Adrenal gland (tissue), 12 donors: Measurements from ENCODE around the gene NRP1. TPM values are rescaled to one million over a fixed set of nuclear protein-coding genes. Genes with fewer than 3 reads are reported as not detected.

Experiments used
- DNase-seq, 7 donors: peaks; one replicate each; pipeline ENCODE4 v3.0.0-alpha.2; 2019 to 2020
- H3K27ac ChIP-seq, 5 donors: fragments of 200-600 bp; sonication (generic) in 4 of 5; 1 replicate in 3 of 5; 2 replicates in 2 of 5; pipeline versions ENCODE4 v1.5.1 to v1.8.0; 2016 to 2020; ENCODE audit warnings: mild to moderate bottlenecking in 1 of 5
- H3K27me3 ChIP-seq: fragments of 200-600 bp; 2 replicates; pipeline ENCODE4 v1.8.0; 2021
- H3K36me3 ChIP-seq, 2 donors: fragments of 200-600 bp; replicated peaks in 1 of 2; 1 replicate in 1 of 2; 2 replicates in 1 of 2; pipeline versions ENCODE4 v1.5.1 to v1.8.0; 2018 to 2022
- H3K4me1 ChIP-seq, 2 donors: fragments of 200-600 bp; replicated peaks in 1 of 2; 1 replicate in 1 of 2; 2 replicates in 1 of 2; pipeline versions ENCODE4 v1.5.1 to v1.8.0; 2018 to 2021
- H3K4me3 ChIP-seq, 4 donors: fragments of 200-600 bp; sonication (generic) in 3 of 4; one replicate each; pipeline ENCODE4 v1.5.1; 2016 to 2018
- H3K9me3 ChIP-seq, 3 donors: fragments of 200-600 bp; sonication (generic) in 1 of 3; replicated peaks in 1 of 3; 1 replicate in 2 of 3; 2 replicates in 1 of 3; pipeline versions ENCODE4 v1.5.1 to v1.8.0; 2016 to 2021
- CTCF ChIP-seq, 6 experiments: fragments of 450-650 bp in 4 of 6; fragments of 200-600 bp in 2 of 6; sonication (generic) in 1 of 6; IDR thresholded peaks; 1 replicate in 5 of 6; 2 replicates in 1 of 6; pipeline versions ENCODE4 v1.5.1 to v1.8.0; 2016 to 2021; ENCODE audit warnings: antibody characterized with exemption in 6 of 6, mild to moderate bottlenecking in 2 of 6, moderate library complexity in 1 of 6
- POLR2A ChIP-seq, 2 donors: fragments of 450-650 bp; IDR thresholded peaks; one replicate each; pipeline ENCODE4 v1.6.1; 2017; ENCODE audit warnings: antibody characterized with exemption in 2 of 2, mild to moderate bottlenecking in 2 of 2, moderate library complexity in 1 of 2
- WGBS, 4 donors: extraction: QIAGEN DNeasy Blood & Tissue Kit in 2 of 4; methylation state at CpG; one replicate each; pipeline versions ENCODE4 v1.1.5 to v1.1.7; 2013 to 2017; 5-methylcytosine and 5-hydroxymethylcytosine counted together
- intact Hi-C, 2 donors: fragments of 100-400 bp; cut with DNase I; formaldehyde crosslinking; loops; one replicate each; pipeline versions ENCODE4 v1.14.1 to v1.15.0; 2022 to 2023
- polyA plus RNA-seq, 3 donors: library from polyadenylated mRNA; stranded (reverse); fragments of 200-250 nt in 2 of 3; fragments of 350-450 nt in 1 of 3; fragmentation: Illumina TruSeq in 1 of 3; extraction: RNeasy Lipid Tissue Mini Kit (QIAGEN cat#74804) in 1 of 3; gene quantifications; one replicate each; pipeline ENCODE4 v1.2.3, GENCODE V29; 2013 to 2014
- total RNA-seq, 9 donors: library from RNA; depleted of rRNA in 4 of 9; stranded (reverse); fragments of >200 nt in 4 of 9; fragments of 120-200 nt in 1 of 9; fragmentation: NEBNext Ultra II Directional in 1 of 9; extraction: Animal tissue kit (Norgen Biotek cat#: 25700) in 1 of 9; gene quantifications; one replicate each; pipeline versions ENCODE4 v1.1.0 to v1.2.4, GENCODE V29; 2013 to 2023
- donor health status: healthy with polysubstance abuse.
- donor health status: Bipolar disorder and iron deficiency.
- donor health status: DM: yes; HTN: yes; CAD: no.
- donor health status: DM: no; HTN: no; CAD: no.
- donor health status: DM: no; HTN: no; CAD: no.
- donor health status: DM: yes; HTN: yes; CAD: no.

NRP1 gene
- total and polyA plus RNA-seq, 12 donors, result 20.2 to 151 (median 92.1) TPM

GRCh38 chr10:33257439-33258080, 76.9 kb downstream of the NRP1 start:
- peaks cover 0 to 55% of the 10 kb centered on the region in 2 donors for H3K36me3 ChIP-seq
- no peak overlapping the region for H3K27ac ChIP-seq
- no peak overlapping the region for H3K4me3 ChIP-seq
- intact Hi-C loops, result no loop called here
- no peaks in the 10 kb centered on the region for H3K27me3 ChIP-seq
- WGBS, 4 donors, result 74 to 84% (median 78%) methylated on average over 9 of the region's 9 CpGs
- H3K4me1 ChIP-seq, result peaks cover 0 to 16% of the 10 kb centered on the region in 2 donors
- TF ChIP-seq POLR2A (IDR thresholded peaks at IDR 0.05) (no peak), CTCF (IDR thresholded peaks at IDR 0.05) (no peak)
- no peaks in the 10 kb centered on the region for H3K9me3 ChIP-seq
- DNase-seq, result no peak

- Histone ChIP-seq H3K27me3 (no peaks in the 10 kb centered on the region), H3K4me3 (no peak overlapping the region), H3K9me3 (no peaks in the 10 kb centered on the region), H3K27ac (no peak overlapping the region), H3K36me3 (peaks cover 0 to 56% of the 10 kb centered on the region in 2 donors), H3K4me1 (peaks cover 0 to 19% of the 10 kb centered on the region in 2 donors)
- DNase-seq, result no peak
- no peak for TF ChIP-seq CTCF (IDR thresholded peaks at IDR 0.05)
- no peak for TF ChIP-seq POLR2A (IDR thresholded peaks at IDR 0.05)
- intact Hi-C loops, result no loop called here
- 97 to 99% (median 98%) methylated on average over 4 of the region's 4 CpGs for WGBS, 4 donors
Measured at GRCh38 chr10:33256458-33256857, 78.0 kb downstream of the NRP1 start.

GRCh38 chr10:33254556-33255160, 79.8 kb downstream of the NRP1 start:
- no peak overlapping the region for H3K27ac ChIP-seq
- intact Hi-C loops, result no loop called here
- 64 to 71% (median 65%) methylated on average over 3 of the region's 3 CpGs for WGBS, 4 donors
- H3K36me3 ChIP-seq, result peaks cover 0 to 60% of the 10 kb centered on the region in 2 donors
- DNase-seq, result no peak
- no peak overlapping the region for H3K4me3 ChIP-seq
- peaks cover 0 to 30% of the 10 kb centered on the region in 2 donors for H3K4me1 ChIP-seq
- H3K9me3 ChIP-seq, result no peaks in the 10 kb centered on the region
- TF ChIP-seq POLR2A (IDR thresholded peaks at IDR 0.05) (no peak), CTCF (IDR thresholded peaks at IDR 0.05) (no peak)
- H3K27me3 ChIP-seq, result no peaks in the 10 kb centered on the region

- peak overlapping the region in 2 of 5 donors; percentile 31 to 56 for H3K27ac ChIP-seq
- WGBS, 4 donors, result 63 to 82% (median 67%) methylated on average over 4 of the region's 4 CpGs
- no peaks in the 10 kb centered on the region for H3K27me3 ChIP-seq
- no peak for DNase-seq
- intact Hi-C loops, result no loop called here
- H3K4me3 ChIP-seq, result no peak overlapping the region
- no peaks in the 10 kb centered on the region for H3K9me3 ChIP-seq
- H3K36me3 ChIP-seq, result peaks cover 0 to 56% of the 10 kb centered on the region in 2 donors
- peaks cover 0 to 38% of the 10 kb centered on the region in 2 donors for H3K4me1 ChIP-seq
- TF ChIP-seq CTCF (IDR thresholded peaks at IDR 0.05), result no peak
- TF ChIP-seq POLR2A (IDR thresholded peaks at IDR 0.05), result no peak
Measured at GRCh38 chr10:33253411-33253810, 81.1 kb downstream of the NRP1 start.
